ENCODE measurements around the gene FOXI2.

FOXI2 gene

DNA sequence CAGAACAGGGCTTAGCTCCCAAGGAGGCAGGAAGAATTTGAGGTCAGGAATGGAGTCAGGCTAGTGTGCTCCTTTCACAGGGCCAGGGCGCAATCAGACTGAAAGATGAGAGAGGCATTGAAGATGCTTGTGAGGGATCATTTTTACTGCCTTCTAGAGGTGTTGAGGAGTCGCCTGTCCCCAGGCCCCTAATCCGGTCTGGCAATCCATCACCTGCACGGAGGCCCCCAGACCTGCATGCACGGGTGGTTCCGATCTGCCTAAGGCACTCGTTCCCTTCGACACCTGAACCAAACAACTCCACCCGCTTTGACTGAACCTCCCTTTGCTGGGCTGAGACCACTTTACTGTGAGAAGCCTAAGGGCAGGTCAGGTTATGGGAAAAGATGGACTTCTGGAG, 8.0 kb downstream of the FOXI2 start:
- DNase-seq, result no peak

DNA sequence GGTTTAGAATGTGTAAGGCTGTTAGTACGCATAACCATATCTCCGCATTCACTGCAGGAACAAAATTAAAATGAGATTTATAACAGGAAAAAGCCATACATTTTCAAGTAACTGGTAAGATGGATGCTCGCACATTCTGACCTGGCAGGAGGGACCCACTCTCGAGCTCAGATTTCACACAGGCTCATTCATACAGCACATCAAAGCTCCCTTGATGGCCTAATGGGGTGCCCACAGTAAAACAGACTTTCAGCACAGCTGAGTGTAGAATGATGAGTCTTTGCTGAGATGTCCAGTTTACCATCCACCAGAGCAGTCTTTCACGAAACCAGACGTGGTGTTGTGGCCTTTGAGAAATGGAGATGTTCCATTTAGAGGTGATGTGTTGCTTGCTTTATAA, 8.9 kb downstream of the FOXI2 start:
- DNase-seq, result no peak

DNA sequence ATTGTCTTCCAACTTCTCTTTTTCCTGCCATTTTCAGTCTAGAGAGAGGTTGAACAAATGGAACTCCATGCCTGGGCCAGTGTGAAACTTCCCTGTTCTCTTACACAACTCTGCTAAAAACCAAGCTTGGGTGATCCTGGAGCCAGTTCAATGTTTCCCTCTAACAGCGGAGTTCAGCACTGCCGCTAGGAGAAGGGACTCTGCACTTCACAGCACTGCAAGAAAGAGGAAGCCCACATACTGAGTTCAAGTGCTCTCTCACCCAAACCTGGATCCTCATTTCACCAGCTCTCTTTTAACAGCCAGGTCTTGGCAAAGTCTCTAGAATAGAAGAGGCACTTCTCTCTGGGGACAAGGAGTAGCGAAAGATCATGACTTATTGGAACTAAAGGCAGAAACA, 18.8 kb downstream of the FOXI2 start:
- DNase-seq, result no peak

DNA sequence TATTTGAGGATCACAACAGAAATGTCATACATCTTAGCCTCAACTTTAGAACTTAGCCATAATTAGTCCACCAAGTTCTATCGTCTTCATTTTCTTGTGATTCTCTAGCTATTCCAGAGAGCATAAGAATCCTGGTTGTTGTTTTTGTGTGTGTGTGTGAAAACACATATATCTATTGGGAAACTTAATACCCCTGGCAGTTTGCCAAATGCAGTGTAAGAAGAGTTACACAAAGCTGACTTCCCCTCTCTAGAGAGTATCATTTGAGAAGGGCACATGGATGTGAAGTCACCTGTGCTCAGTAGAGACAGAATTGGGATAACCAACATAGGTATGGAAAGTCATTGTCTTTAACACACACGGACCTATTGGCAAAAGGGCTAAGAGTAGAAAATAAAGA, 19.3 kb downstream of the FOXI2 start:
- no peak for DNase-seq

DNA sequence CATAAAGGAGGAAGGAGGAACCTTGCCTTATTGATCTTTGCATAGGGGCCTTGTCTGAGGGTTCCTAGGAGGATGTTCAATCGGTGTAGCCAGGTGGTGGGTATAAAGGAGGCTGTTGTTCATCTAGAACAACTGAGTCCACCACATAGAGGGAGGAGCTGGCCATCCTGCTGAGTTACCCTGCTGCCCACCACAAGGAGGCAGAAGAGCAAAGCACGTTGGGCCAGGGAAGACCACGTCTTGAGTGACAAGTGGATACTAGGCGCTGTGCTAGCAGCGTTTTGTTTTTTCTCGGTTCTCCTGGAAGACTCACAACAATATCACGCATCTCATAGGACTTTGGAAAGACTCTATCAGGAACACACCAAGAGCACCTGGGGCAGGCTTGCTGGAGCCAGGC, 20.0 kb downstream of the FOXI2 start:
- no peak for DNase-seq

DNA sequence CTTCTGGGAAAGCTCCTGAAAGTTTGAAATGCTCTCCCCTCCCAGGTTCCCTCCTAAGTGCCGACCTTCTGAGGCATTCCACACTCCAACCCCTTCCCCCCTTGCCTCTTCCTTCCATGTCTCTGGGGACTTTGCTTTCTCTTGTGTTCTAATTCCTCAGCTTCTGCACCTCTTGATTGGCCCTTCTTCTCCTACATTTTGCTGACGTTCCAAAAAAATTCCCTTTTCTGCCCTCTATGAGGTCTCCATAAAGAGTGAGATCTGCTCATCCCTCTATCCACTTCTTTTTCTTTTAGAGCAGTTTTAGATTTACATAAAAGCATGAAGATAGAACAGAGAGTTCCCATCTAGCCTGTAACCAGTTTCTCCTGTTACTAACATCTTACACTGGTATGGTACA, 22.3 kb downstream of the FOXI2 start:
- no peak for DNase-seq

DNA sequence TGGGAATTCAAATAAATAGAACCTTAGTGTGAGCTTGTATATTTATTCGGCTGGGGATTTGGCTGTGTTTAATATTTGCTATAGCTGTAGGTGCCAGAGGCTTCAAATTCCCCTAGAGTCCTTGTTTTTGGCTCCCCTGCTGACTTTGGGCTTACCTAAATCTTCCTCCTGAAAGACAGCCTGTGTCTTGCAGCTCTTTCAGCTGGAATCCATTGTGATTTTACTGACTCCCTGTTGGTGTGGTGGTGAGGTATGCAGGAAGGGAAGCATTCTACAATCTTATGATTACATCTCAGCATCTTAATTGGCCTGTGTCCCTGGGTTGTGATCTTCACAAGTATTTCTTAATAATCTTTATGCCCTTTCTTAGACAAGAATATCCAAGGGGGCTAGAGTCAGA, 25.9 kb downstream of the FOXI2 start:
- DNase-seq, result no peak

DNA sequence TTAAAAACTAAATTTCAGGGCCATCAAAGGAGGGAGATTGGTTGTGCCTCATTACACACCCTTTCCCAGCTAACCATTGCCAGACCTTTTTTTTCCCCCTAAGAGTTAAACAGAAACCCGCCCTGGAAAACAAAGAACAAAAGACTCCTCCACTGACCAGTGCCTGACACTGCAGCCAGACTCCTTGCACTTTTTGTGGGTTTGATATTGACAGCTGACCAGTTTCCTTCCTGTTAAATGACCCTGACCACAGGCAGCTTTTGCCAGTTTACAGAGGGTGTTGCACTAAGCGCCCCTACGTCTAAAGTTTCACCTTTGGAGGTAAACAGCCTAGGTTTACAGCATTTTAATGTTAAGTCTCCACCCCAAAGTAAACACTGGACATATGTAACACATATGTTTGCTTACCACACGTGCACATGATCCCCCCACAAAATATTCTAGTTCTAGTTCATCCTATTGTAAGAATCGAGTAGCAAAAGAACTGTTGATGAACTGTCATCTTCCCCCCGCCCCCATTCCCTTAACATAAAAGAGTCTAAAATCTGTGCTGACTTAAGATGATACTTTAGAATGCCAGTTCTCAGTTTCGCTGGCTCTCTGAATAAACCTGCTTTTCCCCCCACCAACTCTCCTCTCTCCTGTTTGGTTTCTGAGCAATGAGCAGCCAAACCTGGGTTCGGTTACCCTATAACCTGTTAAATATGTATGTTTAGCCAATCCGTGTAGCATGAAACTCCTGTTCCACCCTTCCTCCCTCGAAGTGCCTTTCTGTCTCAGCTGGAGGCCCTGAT, 38.0 kb downstream of the FOXI2 start:
- DNase-seq, result no peak

DNA sequence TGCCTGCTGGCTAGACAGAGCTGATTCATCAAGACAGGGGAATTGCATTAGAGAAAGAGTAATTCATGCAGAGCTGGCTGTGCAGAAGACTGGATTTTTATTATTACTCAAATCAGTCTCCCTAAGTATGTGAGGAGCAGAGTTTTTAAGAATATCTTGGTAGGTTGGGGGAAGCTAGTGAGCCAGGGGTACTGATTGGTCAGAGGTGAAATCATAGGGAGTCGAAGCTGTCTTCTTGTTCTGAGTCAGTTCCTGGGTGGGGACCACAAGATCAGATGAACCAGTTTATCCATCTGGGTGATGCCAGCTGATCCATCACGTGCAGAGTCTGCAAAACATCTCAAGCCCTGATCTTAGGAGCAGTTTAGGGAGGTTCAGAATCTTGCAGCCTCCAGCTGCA, 39.8 kb downstream of the FOXI2 start:
- no peak for DNase-seq

DNA sequence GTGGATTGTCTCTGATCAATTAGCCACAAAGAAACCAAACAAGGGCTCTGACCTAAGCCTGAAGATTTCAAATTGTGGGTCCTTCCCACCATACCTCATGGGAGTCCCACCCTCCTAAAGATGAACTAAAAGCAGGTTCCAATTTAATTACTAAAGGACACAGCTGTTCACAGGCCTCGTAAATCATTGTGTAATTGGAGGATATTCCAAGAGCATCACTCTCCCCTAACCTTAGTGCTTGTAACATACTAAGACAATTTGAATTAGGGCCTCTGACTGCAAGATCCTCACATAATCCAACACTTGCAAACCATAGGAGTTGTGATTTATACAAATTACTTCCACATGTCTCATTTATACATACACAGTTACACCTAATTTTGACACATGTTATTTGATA, 44.4 kb downstream of the FOXI2 start:
- no peak for DNase-seq

DNA sequence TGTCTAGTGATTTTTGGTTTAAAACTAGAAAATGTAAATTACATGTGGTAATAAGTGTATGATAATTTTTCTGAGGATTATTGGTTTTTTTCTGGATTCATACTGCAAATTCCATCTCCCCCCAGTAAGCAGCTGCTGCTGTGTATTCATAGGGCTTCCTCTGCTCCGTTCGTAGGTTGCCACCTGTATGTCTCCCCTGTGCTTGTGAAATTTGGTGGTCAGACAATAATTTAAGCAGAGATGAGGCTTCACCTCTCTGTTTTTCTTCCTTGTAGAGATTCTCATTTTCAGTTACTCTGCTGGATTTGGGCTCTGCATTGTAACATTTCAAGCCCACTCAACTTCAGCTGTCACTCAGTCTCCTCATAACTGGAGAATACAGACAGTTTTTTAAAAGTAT, 50.9 kb downstream of the FOXI2 start:
- no peak for DNase-seq

DNA sequence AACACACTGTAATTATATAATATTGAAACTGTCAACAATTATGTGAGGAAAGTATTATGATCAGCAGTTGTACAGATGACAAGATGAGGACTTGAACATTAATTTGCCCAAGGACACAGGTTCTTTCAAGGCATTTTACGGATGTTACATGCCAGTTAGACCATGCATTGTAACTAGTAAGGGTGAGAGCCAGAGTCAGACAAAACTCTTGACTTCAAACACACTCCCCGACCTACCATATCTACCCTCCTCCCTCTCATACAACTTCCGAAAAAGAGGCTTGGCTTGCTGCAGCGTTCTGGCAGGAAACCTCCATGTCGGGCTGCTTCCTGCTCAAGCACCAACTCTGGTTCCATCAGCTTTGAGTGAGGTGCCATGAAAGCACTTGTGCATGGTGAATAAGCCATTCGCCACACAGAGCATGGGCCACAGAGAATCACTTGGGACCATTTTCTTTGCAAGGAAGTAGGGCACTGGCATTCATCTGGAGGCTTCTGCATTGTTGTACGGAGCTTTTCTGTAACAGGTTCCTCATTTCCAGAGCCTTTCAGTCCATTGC, 53.2 kb downstream of the FOXI2 start:
- no peak for DNase-seq
